ES-I3 (cell line): ENCODE data around the gene RSL1D1.
"Not testable (repeated sequence)": the region's sequence is repeated elsewhere in the genome, so short reads cannot be mapped to it uniquely, and the experiment has no call there.

Experiments used
- H3K36me3 ChIP-seq: 2 replicates; pipeline ENCODE4 v1.6.1; 2013; ENCODE audit warnings: mild to moderate bottlenecking, low read length, control low read depth, moderate library complexity; ENCODE audit not compliant: insufficient read depth
- H3K4me1 ChIP-seq: 2 replicates; pipeline ENCODE4 v1.6.1; 2013; ENCODE audit warnings: mild to moderate bottlenecking, control low read depth, low read length; ENCODE audit not compliant: insufficient read depth
- H3K9ac ChIP-seq: 2 replicates; pipeline ENCODE4 v1.6.1; 2013; ENCODE audit warnings: low read depth, mild to moderate bottlenecking, low read length, moderate library complexity
- H3K9me3 ChIP-seq: 2 replicates; pipeline ENCODE4 v1.6.1; 2013; ENCODE audit warnings: mild to moderate bottlenecking, low read length, moderate library complexity; ENCODE audit not compliant: control insufficient read depth, insufficient read depth

Gene RSL1D1

GRCh38 chr16:11799017-11799381, 52.3 kb downstream of the RSL1D1 start:
- no peaks in the 10 kb centered on the region for H3K9me3 ChIP-seq
- peaks cover 16% of the 10 kb centered on the region; the same call in 1 of the 2 replicates for H3K4me1 ChIP-seq
- no peak overlapping the region; the same call in 1 of the 2 replicates for H3K9ac ChIP-seq
- peaks cover 6% of the 10 kb centered on the region for H3K36me3 ChIP-seq

GRCh38 chr16:11797957-11798299, 53.4 kb downstream of the RSL1D1 start:
- peak overlapping the region; percentile 93 for H3K9ac ChIP-seq
- H3K9me3 ChIP-seq: no peaks in the 10 kb centered on the region
- H3K4me1 ChIP-seq: peaks cover 16% of the 10 kb centered on the region; the same call in 1 of the 2 replicates
- H3K36me3 ChIP-seq: peaks cover 6% of the 10 kb centered on the region

GRCh38 chr16:11797166-11797956, 54.0 kb downstream of the RSL1D1 start, which contains the start of gene ZC3H7A:
Gene ZC3H7A (minus strand): TSS chr16:11797258. CDS start chr16:11782354, 14,904 bp downstream.
- Histone ChIP-seq H3K4me1 (peaks cover 16% of the 10 kb centered on the region; the same call in 1 of the 2 replicates), H3K9me3 (no peaks in the 10 kb centered on the region), H3K36me3 (peaks cover 6% of the 10 kb centered on the region), H3K9ac (peak within 1 kb of the TSS; percentile 97)

GRCh38 chr16:11796227-11797165, 54.8 kb downstream of the RSL1D1 start:
- peaks cover 14% of the 10 kb centered on the region; the same call in 1 of the 2 replicates for H3K4me1 ChIP-seq
- no peaks in the 10 kb centered on the region for H3K9me3 ChIP-seq
- H3K9ac ChIP-seq: peak overlapping the region; percentile 97
- H3K36me3 ChIP-seq: peaks cover 6% of the 10 kb centered on the region

GRCh38 chr16:11795887-11796226, 55.5 kb downstream of the RSL1D1 start:
- Histone ChIP-seq H3K9ac (peak overlapping the region; percentile 97; the same call in 1 of the 2 replicates), H3K4me1 (0 out of 2 replicates have a peak, but pooled peaks cover 11% of the 10 kb centered on the region)

GRCh38 chr16:11794996-11795886, 56.1 kb downstream of the RSL1D1 start:
- Histone ChIP-seq H3K36me3 (peaks cover 6% of the 10 kb centered on the region), H3K9me3 (no peaks in the 10 kb centered on the region), H3K4me1 (0 out of 2 replicates have a peak, but pooled peaks cover 9% of the 10 kb centered on the region), H3K9ac (peak overlapping the region; percentile 97; the same call in 1 of the 2 replicates)

More at GRCh38 chr16:11795887-11796226, 55.5 kb downstream of the RSL1D1 start:
- peaks cover 6% of the 10 kb centered on the region for H3K36me3 ChIP-seq
- H3K9me3 ChIP-seq: no peaks in the 10 kb centered on the region

- H3K4me1 ChIP-seq: 0 out of 2 replicates have a peak, but pooled peaks cover 5% of the 10 kb centered on the region
- peaks cover 6% of the 10 kb centered on the region for H3K36me3 ChIP-seq
Observed at GRCh38 chr16:11794447-11794846, 56.9 kb downstream of the RSL1D1 start.

GRCh38 chr16:11793840-11794239, 57.5 kb downstream of the RSL1D1 start:
- H3K36me3 ChIP-seq: peaks cover 6% of the 10 kb centered on the region
- H3K9me3 ChIP-seq: no peaks in the 10 kb centered on the region
- 0 out of 2 replicates have a peak, but pooled peaks cover 5% of the 10 kb centered on the region for H3K4me1 ChIP-seq
- H3K9ac ChIP-seq: no peak overlapping the region

More at GRCh38 chr16:11794447-11794846, 56.9 kb downstream of the RSL1D1 start:
- no peaks in the 10 kb centered on the region for H3K9me3 ChIP-seq
- H3K9ac ChIP-seq: no peak overlapping the region

GRCh38 chr16:11792410-11793241, 58.7 kb downstream of the RSL1D1 start:
- H3K9ac ChIP-seq: no peak overlapping the region
- peaks cover 6% of the 10 kb centered on the region for H3K36me3 ChIP-seq
- peaks cover 8% of the 10 kb centered on the region; the same call in 1 of the 2 replicates for H3K4me1 ChIP-seq
- H3K9me3 ChIP-seq: no peaks in the 10 kb centered on the region

- Histone ChIP-seq H3K9ac (no peak overlapping the region), H3K36me3 (peaks cover 6% of the 10 kb centered on the region), H3K9me3 (no peaks in the 10 kb centered on the region), H3K4me1 (peaks cover 11% of the 10 kb centered on the region; the same call in 1 of the 2 replicates)
Observed at GRCh38 chr16:11791144-11791828, 60.1 kb downstream of the RSL1D1 start.

- H3K4me1 ChIP-seq: peaks cover 8% of the 10 kb centered on the region; the same call in 1 of the 2 replicates
- H3K9ac ChIP-seq: no peak overlapping the region
- no peaks in the 10 kb centered on the region for H3K9me3 ChIP-seq
- H3K36me3 ChIP-seq: no peaks in the 10 kb centered on the region
Observed at GRCh38 chr16:11788914-11789313, 62.4 kb downstream of the RSL1D1 start.

GRCh38 chr16:11784980-11785599, 66.3 kb downstream of the RSL1D1 start:
- H3K9me3 ChIP-seq, H3K9ac ChIP-seq, H3K36me3 ChIP-seq: not testable (repeated sequence)
- H3K4me1 ChIP-seq: peaks cover 21% of the 10 kb centered on the region
